NCI-H128 (cell line): ENCODE data around the gene RHOD.

Experiments used
- DNase-seq: peaks from one replicate; lab custom pipeline; 2025; ENCODE audit not compliant: unreplicated experiment; lab: John Stamatoyannopoulos, UW

RHOD gene

DNA sequence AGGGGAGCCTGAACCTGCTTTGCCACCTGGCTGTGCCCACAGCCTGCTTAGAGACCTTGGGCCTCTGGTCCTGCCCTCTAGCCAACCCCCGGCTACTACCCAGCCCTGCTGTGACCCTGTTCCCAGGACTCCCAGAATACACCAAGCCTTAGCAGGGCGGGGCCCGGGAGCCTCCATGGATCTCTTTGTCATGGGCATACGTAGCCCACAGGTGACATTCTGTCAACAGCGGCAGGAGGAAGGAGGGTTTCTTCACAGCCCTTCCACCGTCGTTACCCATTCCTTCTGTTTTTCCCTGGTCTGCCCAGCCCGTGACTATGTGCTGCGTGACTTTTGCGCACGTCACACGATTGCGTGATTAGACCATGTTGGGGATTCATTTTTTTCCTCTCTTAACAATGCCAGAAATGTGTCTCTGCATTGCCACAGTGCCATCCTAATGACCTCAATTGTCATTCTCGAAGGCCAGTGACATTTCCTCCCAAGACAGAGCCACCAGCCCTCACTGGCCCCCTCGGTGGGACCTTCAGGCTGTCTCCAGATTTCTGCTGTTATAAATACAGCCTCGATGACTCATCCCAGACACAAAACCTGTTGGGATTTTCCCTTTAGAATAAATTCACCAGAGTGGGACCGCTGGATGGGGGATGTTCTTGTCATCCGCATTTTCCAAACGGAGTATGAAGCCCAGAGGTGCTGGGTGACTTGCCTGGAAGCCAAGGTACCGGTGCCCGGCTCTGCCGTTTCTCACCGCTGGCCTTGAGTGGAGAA lies 24.7 kb upstream of the RHOD start:
- no peak for DNase-seq

DNA sequence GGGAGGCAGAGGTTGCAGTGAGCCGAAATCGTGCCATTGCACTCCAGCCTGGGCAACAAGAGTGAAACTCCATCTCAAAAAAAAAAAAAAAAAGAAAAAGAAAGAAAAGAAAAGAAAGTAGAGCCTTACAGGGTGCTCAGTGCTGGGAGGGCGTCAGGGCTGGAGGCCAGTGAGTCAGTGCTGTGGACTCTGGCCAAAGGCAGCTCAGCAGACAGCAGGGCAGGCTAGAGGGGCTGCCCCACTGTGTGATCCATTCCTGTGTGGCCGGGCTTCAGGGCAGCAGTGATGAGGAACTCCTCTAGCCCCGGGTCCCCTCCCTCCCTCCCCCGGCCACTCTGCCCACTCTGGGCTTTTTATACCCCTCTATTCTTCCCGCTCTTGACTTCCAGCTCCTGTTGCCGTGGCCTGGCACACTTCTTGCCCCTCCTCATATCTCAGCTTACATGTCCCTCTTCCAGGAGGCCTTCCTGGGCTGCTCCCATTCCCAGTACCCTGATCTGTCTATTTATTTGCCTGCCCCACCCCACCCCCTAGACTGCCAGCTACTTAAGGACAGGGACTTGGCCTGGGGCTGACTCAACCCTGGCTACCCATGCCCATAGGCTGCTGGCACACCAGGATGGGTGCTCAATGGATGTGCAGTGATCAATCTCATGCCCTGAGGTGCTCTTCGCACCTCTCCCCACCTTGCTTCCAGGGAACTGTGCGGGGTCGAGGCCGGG lies 23.7 kb upstream of the RHOD start:
- DNase-seq = no peak

DNA sequence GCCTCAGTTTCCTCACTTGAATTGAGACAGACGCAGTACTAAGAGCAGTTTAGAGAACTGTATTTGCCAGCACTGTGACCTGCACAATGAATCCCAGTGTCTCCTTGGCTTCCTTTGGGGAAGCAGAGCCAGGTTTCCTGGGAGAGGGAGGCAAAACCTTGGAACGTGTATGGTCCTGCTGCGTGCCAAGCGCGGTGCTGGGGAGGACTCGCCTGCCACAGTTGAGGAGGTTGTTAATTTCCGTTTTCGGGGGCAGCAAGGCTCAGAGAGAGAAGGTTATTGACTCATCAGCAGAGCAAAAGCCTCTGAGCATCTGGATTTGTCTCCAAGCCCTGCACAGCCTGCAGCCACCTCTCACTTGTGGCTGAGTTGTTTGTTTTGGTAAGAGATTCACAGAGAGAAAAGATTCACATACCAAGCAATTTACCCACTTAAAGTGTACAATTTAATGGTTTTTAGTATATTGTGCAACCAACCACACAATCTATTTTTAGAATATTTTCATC lies 22.9 kb upstream of the RHOD start:
- no peak for DNase-seq

DNA sequence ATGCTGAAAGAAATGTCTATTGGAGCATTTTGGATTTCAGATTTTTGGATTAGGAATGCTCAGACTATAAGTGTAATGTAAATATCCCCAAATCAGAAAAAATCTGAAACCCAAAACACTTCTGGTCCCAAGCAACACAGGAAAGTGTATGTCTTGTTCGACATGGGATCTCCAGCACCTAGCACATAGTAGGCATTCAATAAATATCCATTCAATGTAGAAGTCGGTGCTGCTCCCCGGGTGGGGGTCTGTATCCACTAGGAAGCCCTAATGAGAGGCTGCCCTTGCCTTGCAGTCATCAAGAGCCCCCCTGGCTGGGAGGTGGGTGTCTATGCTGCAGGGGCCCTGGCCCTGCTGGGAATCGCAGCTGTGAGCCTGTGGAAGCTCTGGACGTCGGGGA lies 22.3 kb upstream of the RHOD start:
- no peak for DNase-seq

DNA sequence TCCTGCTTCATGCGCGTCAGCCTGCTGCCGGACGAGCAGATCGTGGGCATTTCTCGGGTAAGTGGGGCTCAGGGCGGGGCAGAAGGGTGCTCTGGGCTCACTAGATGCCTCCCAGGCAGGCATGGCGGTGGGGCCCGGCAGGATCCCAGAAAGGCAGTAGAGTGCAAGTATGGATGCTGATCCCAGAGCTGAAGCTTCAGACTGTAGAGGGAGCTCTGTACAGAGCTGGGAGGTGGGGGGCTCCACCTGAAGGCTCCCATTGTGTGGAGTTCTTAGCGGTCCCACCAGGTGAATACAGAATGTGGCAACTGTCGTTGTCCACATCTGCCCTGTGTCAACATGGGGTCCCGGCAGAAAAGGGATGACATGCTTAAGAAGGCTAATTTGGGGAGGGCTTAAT lies 16.5 kb upstream of the RHOD start:
- no peak for DNase-seq

DNA sequence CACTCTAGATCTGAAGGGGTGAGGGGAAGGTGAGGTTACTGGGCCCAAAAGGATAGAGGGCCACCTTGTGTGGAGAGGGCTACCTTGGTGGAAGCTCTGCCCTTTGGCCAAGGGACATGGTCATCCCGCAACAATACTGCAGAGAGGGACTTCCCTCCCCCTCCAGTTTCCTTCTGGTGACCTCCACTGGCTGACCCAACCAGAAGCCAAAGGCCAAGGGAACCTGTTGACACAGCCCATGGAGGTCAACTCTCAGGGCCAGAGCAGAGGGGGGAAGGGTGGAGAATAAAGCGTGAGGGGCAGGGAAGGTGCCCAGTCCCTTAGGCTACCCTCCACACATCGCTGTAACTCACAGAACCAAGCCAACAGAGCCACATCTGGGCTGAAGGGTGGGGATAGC lies 15.0 kb upstream of the RHOD start:
- DNase-seq = no peak

DNA sequence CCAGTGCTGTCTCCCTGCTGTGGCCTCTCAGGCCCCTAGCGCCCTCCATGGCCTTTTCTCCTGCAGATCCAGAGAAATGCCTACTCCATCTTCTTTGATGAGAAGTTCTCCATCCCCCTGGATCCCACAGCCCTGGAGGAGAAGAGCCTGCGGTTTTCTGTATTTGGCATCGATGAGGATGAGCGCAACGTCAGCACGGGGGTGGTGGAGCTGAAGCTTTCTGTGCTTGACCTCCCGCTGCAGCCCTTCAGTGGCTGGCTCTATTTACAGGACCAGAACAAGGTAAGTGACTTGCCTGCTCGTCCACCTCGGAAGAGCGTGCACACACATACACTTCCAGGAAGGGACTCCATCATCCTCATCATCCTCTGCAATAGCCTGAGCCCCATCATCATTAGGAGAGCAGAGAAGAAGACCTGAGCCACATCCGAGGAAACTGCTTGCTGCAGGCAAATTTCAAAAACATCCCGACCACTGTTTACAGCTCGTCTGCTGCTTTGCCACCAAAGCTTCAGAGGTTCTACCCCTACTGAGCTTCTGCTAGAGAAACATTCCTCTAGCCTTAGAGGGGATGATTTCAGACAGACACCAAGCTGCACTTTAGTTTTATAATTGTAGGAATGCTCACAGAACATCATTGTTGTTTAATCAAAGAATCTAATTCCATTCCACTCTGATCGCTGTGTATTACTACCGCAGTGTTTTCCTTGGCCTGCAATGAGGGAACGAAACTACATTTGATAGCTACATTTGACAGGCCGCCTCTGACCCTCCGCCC lies 12.9 kb upstream of the RHOD start:
- no peak for DNase-seq

DNA sequence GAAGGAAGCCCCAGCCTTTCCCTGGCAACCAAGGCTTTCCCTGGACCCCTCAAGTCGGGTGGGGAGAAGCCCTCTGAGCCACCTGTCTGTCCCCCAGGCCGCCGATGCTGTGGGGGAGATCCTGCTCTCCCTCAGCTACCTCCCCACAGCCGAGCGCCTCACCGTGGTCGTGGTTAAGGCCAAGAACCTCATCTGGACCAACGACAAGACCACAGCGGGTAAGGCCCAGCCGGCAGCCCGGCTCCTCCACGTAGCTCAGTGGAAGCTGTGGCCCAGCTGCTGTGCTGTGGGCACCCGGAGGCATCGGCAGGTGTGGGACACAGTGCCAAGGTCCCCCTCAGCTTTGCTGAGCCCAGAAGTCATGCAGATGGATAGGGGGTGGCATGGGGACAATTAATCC lies 12.2 kb upstream of the RHOD start:
- no peak for DNase-seq

DNA sequence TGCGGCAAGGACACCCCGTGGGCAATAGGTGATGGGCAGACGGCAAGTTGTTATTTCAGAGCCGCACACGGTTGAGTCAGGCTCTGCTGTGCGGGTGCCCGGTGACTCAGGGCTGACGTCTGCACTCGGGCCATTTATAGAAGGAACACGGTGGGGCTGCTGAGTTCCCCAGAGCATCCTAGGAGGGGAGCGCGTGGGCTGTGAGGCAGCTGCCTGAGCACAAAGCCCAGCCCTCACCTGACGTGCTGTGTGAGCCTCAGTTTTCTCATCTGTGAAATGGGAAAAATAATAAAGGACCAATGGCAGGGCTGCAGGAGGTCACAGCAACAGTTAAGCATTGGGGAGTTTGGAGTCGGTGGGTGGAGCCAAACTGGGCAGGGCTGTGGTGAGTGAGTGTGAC lies 11.3 kb upstream of the RHOD start:
- no peak for DNase-seq

DNA sequence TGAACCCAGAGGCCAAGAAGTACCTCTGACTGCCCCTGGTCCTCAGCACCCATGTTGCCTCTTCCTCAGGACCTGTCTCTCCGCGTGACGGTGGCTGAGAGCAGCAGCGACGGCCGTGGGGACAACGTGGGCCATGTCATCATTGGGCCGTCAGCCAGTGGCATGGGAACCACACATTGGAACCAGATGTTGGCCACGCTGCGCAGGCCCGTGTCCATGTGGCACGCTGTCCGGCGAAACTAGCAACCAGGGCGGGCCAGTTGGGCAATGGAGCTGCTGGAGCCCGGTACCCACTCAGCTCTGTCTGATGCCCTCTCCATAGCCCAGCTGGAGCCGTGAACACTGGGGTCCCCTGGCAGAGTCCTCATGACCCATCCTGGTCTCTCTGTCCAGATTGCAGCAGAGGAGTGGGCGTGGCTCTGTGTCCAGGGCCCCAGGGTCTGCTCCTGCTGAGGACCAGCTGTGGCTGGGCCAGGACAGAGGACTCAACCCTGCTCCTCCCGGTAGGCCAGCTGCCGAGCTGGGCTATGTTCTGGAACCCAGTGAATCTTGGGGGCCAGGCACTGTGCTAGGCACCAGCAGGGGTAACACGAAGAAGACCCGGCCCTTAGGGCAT lies 8.0 kb upstream of the RHOD start:
- DNase-seq = no peak

DNA sequence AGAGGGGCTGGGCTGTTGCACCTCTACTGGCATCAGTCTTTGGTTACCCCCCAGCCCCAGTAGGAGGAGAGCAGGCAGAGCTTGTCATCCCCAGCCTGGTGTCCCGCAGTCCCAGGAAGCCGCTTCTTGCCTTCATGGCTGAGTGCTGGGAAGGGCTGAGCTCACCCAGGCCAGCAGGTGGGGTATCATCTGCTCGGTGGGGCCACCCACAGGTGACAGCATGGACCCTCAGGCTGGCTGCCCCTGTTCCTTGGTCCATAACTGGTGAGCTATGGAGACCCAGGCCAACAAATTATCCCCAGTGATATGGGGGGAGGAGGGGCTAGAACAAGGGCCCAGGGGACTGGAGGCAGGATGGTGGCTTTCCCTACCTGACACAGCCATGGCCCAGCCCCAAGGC lies 6.5 kb upstream of the RHOD start:
- DNase-seq = no peak

DNA sequence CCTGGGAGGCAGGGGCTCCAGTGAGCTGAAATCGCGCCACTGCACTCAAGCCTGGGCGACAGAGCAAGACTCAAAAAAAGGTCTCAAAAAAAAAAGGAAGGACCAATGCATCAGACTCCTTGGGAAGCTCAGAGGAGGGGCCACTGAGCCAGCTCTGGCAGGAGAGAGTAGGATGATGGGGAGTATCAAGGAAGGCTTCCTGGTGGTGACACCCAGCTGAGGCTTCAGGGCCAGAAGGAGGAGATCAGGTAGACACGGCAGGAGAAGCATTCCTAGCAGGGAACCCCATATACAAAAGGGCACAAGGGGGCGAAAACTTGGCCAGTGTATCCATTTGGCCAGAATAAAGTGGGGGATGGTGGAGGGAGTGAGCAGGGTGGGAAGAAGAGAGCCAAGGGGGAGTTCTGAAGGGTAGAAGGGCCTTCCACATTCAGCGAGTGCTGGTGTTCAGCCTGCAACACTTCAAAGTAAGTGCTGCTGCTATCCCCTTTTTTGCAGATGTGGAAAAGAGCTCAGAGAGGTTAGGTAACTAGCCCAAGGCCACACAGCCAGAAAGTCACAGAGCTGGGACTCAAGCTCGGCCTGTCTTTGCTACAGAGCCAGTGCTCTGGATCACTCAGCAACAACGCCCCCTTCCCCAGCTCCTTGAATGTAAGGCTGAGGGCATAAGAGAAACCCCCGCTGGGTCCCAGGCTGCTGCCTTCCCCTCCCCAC lies 5.3 kb upstream of the RHOD start:
- DNase-seq = no peak

DNA sequence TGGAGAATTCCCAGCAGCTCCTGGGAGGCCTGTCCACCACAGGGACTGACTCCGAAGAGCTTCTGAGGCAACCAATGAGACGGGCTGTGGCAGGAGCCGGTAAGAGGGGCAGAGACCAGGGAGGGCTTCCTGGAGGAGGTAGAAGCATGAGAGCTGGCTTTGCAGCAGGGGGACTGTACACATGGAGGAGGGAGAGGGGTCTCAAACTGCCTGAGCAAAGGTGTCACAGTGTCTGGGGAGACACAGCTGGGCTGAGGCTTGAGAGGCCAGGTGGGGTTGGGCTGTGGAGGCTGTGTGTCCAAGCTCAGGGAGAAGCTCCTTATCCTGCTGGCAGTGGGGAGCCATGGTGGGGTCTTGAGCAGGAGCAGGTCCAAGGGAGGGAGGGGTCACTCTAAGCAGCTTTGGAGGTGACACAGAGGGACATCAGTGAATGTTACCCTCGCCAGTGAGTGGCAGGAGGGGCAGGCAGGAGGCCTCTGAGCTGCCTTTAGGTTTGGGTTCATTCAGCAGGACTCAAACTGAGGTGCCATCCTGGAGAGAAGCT lies 4.6 kb upstream of the RHOD start:
- no peak for DNase-seq

DNA sequence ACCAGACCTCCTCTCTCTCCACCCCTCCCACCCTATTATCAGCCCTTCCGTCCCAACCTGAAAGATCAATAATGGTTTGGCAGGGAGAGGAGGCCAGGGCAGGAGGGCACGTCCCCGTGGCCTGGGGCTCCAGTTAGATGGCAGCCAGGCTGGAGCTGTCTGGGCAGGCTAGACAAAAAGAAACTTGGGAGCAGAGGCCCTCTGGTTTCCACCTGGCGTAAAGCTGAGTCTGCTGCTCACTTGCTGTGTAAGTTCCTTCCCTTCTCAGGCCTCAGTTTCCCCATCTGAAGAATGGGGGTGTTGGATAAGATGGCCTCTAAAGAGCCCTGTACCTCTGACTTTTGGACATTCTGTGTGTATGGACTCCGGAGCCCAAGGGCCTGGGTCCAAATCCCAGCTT lies 3.8 kb upstream of the RHOD start:
- DNase-seq = no peak

DNA sequence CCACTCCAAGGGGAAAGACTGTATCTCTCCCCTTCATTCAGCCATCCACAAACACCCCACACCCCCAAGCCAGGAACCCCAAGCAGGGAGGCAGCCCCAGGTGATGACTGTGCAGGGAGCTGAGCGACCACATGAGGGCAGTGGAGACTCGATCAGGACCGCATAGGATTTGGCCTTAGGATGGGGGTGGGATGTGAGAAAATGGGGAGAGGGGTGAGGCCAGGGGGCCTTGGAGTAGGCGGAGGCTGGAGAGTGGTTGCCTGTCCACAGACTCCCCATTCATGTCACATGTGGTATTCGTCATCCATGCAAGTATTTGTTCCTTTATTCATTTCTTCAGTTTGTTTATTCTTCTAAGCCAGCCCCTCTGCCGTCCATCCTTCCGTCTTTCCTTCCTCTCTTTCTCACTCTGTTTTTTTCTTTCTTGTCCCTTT lies 2.7 kb upstream of the RHOD start:
- no peak for DNase-seq

DNA sequence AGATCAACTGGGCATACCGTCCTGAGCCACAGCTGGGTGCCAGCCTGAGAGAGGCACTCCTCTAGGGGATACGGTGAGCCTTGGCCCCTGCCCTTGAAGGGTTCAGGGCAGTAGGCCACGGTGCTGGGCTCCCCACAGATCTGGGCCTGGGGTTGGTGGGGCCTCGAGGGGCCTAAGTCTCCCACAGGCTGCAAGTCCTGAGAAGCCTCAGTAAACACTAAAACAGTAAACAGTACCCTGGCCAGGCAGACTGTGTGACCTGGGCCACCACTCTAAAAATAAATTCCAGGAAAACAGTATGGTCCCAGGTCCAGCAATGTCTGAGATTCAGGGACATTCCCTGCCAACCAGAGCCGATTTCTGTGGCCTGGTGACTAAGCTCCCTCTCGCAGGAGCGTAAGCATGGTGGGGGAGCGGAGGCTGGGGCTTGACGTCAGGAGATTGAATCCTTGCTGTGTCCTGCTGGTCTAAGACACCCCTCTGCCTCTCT lies 2.3 kb upstream of the RHOD start:
- no peak for DNase-seq

DNA sequence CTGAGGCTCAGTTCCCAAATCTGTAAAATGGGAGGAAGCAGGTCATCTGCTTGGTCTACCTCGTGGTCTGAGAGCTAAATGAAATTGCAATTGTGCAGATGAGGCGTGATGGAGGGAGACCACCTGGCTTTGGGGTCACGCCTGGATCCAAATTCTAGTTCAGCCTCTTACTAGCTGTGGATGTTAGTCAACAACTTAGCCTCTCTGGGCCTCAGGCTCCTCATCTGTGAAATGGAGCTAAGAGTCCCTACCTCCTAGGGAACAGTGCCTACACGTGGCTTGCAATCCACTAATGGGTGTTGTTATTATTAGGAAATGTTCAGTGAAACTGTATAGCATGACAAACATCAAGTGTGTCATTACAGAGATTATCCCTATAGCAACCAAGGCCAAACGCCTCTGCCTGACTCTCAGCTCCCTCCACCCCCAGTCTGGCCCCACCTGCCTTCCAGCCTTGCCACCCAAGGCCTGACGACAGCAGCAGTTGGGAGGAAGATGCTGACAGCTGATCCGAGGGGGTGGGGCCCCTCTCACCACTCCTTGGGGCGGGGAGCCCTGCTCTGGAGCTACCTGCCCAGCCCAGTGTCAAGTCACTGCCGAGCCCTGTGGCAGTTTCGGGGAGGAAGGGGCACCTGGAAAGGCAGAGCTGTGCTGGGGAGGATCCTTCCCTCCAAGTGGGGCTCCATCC lies 1.7 kb upstream of the RHOD start:
- no peak for DNase-seq

DNA sequence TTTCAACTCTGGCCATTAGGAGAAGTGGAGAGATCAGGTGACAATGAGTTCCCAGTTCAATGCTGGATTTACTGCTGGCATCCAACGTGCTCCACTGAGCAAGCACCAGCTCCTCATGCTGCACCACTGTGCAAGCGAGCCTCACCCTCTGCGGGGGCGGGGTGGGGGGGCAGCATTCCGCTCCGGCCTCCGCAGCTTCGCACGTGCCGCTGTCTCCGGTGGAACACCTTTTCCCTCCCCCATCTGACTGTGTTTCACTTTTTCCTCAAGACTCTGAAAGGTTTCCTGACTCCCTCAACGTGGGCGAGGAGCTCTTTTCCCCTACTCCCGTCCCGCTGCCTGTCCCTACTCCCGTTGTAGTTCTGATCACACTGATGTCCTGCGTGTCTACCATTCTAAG lies 835 bp upstream of the RHOD start:
- no peak for DNase-seq

DNA sequence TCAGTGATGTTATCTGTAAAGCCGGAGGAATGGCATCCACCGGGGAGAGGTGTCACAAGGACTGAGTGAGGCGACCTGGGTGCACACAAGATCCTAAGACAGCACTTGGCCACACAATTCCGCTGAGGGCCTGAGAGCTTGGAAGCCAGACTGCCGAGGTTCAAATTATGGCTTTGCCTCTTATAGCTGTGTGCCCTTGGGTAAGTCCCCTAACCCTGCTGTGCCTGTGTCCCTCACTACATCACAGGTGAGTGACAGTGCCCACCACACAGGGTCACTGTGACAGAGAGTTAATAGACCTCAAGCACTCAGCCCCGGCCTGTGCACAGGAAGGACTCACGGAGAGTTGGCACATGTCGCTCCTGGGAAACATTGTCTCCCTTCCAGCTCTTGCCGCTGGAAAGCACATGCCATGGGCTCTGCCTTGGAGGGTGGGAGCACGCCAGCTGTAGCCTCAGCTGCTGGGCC lies 592 bp downstream of the RHOD start:
- no peak for DNase-seq

DNA sequence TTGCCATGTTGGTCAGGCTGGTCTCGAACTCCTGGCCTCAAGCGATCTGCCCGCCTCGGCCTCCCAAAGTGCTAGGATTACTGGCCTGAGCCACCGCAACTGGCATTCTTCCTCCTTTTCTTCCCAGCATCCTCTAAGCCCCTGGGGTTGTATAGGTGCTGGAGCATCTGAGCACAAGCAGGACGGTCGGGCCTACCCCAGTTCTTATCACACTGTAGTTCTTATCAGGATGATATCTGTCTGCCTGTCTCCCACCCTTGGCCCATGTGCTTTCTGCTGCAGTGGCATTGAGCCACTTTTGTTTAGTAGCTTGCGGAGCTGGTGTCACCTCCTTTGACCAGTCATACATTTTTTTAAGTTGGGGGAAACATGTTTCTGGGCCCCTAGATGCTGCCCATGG lies 1.9 kb downstream of the RHOD start:
- DNase-seq = no peak
